NCI-H187 treated with DMSO at 0.1 percent for 48 hours (cell line): Measurements from ENCODE around the gene SPTLC1.
A peak's percentile ranks its signal among the peaks of the same experiment; 100 is the strongest.
"Not testable (repeated sequence)": the region's sequence is repeated elsewhere in the genome, so short reads cannot be mapped to it uniquely, and the experiment has no call there.

Experiments
- DNase-seq: peaks from one replicate; lab custom pipeline; 2025; lab: John Stamatoyannopoulos, UW

Gene SPTLC1

DNA sequence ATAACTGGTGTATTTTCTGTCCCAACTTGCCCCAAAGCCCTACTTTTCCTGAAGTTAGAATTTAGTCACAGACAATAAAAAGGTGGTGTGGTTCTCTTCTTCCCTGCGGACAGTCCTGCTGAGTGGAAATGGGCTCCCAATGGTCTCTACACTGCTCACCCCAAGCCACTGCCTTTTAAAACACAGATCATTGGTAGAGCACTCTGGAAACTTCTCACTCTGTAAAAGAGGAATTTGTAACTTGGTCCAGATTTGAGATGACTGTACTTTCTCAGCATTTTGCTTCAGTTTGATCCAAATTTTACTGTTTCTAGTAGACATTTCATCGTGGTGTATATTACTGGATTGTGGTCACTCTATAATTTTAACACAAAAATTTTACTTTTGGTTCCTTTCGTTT, 84.8 kb downstream of the SPTLC1 start:
- DNase-seq = no peak

DNA sequence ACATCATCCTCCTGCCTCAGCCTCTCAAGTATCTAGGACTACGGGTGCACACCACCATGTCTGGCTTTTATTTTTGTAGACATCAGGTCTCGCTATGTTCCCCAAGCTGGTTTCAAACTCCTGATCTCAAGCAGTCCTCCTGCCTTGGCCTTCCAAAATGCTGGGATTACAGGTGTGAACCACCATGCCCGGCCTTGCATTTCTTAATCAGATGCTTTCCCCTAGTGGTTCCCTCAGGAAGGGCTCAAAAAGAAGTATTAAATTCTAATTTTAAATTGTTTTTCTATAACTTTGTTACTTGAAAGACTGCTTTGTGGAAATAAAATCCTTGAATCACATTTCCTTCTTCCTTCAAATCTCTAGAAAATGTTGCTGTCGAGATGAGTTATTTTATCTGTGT, 85.7 kb downstream of the SPTLC1 start:
- no peak for DNase-seq

DNA sequence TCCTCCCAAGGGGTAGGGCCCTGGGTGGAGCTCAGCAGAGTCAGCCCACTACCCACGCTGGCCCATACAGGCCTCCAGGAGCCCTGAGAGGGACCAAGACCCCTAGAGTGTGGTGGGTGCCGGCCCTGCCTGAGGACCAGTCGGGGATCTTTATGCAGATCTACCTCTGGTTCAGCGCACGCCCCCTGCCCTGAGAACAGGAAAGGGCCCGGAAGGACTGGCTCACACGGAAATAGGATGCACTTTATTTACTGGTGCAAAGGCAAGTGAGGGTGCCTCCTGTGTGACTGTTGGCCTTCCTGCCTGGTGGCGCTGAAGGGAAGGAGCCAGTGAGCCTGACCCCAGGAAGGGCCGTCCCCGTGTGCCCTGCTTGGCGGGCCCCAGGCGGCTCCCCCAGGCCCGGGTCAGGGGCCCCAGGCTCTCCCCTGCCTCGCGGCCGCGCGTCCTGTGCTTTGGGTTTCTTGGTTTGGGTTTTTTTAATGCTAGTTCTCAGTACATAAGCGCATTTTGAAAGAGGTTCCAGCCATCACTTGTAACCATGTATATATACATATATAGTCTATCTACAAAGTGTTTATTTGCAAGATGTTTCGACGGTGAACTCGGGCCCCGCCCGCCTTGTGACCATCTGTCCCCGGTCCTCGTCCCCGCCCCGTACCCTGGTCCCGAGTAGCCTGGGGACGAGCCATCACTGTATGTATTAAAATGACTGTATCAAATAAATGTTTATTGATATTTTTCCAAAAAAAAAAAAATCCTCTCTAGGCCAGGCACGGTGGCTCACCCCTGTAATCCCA, 88.8 kb downstream of the SPTLC1 start:
- DNase-seq = no peak

DNA sequence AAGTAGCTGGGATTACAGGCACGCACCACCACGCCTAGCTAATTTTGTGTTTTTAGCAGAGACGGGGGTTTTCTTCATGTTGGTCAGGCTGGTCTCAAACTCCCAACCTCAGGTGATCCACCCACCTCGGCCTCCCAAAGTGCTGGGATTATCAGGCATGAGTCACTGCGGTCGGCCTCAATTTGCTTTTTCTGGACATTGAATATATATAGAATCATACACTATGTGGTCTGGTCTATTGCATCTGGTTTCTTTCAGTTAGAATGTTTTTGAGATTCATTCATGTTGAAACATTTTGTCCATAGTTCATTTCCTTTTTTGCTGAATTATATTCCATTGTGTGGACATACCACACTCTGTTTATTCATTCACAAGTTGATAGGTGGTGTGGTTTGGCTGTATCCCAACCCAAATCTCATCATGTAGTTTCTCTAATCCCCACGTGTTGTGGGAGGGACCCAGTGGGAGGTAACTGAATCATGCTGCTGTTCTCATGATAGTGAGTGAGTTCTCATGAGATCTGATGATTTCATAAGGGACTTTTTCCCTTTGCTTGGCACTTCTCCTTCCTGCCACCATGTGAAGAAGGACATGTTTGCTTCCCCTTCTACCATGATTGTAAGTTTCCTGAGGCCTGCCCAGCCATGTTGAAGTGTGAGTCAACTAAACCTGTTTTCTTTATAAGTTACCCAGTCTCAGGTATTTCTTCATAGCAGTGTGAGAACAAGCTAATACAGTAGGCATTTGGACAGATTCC, 93.2 kb downstream of the SPTLC1 start:
- not testable (repeated sequence) for DNase-seq

DNA sequence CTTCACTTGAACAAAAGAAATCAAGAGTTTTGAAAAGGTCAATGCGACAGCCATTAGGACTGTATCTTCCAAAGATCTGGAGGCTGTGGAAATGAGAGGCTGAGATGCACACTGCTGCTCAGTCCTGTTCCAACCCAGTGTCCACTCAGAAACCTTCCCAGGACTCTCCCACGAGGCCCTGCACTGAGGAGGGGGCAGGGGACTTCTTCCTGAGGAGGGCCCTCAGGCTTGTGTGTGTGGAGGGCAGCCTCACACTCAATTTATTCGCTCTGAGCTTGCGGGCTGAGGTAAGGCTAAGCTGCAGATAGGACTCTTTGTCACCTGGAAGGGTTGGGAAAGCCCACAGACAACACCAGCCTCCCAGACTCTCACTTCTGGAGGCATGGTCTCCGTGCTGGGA, 95.6 kb downstream of the SPTLC1 start:
- no peak for DNase-seq

DNA sequence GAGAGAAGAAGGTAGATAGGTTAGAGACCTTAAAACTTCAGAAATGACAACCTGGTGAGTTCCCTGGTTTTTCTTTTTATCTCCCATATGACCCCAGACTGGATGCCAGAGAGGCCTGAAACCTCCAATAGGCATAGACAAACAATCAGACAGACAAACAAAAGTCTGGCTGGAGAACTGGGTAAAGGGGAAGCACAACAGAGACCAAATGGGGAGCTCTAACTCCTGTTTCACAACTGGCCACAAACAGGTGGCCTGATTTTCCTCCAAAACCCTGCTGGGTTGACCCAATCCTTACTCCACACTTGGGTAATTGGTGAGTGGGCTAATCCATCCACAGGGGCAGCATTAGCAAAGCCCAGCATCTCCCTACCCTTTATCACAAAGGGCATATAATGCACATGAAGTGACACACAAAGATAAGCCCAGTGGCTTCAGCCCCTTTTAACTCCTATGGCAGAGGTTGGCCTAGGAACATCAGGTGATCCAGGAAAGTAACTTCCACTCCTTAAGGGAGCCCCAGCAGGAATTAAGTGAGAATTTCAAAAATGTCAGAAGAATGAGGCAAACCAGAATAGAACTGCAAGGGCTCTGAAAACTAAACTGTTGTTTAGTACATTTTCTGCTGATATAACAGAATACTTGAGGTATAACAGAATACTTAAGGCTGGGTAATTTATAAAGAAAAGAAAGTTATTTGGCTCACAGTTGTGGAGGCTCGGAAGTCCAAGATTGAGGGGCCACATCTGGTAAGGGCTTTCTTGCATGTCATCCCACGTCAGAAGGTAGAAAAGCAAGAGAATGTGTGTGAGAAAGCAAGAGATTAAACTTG, 104.3 kb downstream of the SPTLC1 start:
- no peak for DNase-seq

DNA sequence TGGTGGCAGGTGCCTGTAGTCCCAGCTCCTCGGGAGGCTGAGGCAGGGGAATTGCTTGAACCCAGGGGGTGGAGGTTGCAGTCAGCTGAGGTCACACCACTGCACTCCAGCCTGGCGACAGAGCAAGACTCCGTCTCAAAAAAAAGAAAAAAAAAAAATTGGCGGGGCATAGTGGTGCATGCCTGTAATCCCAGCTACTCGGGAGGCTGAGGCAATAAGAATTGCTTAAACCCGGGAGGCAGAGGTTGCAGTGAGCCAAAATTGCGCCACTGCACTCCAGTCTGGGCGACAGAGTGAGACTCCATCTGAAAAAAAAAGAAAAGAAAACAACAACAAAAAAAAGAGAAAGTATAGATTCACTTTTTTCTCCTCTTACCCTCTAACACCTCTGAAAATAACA, 105.0 kb downstream of the SPTLC1 start:
- not testable (repeated sequence) for DNase-seq

DNA sequence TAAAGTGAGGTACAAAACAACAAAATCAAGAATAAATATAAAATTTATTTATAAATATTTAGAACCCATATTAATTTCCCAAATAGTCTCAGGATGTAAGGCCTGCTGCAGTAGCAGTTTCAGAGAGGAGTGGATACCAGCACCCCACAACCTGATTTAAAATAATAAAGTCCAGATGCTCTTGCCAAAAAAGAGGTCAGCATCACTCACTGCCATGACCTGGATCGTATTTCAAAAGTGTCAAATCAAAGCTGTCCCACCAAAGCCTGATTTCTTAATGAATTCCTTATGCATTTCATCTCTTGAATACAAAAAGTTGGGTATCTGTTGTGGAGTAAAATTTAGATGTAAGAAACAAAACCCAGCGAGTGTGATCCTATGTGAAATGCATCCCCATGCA, 107.2 kb downstream of the SPTLC1 start:
- no peak for DNase-seq

DNA sequence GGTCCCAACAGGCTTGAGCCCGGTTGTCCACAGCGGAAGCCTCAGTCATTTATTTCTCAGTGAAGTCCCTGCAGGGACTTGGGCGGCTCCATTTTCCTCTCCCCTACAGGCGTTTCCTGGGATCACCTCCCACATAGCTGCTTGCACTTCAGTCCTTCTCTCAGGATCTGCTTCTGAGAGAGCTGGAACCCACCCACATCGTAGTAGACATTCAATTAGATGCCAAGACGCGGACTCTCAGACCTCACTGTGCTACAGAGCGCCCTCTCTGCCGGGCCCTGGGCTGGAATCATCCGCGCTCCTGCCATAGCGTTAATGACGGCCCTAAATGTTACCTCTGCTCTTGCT, 111.2 kb downstream of the SPTLC1 start:
- DNase-seq = no peak

DNA sequence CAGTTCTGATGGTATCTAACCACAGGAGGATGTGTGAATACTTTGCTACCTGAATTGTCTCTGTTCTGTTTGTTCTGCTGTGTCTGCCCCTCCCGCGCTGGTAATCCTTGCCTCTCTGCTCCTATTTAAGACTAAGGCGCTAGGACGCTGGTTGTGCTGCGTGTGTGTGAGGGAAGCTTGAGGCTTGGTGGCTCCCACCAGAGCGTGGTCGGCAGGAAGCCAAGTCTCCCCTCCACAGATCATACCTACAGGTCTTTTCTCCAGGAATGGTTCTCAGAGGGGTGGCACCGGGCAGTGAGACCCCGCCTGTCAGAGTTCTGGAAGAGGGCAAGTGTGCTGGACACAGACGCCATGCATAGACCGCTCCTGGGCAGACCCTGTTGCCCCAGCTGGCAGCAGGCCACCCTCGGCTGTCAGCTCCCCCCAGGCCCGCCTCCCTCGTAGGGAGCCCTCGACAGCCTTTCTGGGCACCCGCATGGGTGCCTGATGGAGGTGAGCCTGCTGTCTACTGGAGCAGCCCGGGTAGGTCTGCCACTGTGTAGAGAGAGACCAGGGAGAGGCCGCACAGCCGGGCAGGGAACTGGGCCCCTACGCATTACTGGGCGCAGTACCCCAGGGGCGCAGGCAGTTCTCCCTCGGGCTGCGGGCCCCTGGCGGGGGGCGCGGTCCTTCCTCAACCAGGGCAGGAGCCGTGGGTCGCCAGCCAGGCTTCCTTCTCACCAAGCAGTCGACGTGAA, 111.7 kb downstream of the SPTLC1 start:
- DNase-seq = no peak

DNA sequence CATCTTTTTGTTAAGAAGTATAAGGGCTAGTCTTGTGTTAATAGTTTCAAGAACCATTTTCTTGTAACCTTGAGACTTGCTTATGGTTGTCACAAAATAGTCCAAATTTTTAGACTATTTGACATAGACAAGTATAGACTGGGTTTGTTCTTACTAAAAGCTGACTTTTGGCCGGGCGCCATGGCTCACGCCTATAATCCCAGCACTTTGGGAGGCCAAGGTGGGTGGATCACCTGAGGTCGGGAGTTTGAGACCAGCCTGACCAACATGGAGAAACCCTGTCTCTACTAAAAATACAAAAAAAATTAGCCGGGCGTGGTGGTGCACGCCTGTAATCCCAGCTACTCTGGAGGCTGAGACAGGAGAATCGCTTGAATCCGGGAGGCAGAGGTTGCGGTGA, 113.3 kb downstream of the SPTLC1 start:
- not testable (repeated sequence) for DNase-seq

DNA sequence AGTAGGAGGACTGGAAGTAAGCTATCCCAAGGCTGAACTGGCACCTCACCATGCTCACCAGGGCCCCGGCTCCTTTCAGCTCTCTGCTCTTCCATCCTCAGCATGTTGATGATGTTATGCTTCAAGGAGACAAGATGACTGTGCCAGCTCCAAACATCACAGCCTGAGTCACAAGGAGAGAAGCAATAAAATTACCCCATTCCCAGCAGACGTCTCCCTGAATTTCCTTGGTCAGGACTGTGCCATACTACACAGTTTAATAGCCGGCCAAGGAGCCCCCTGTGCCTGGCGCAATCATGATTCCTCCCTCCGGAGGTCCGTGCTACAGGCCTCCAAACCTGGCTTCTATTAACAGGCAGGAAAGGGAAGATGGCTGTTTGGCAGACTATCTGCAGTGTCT, 114.0 kb downstream of the SPTLC1 start:
- no peak for DNase-seq

DNA sequence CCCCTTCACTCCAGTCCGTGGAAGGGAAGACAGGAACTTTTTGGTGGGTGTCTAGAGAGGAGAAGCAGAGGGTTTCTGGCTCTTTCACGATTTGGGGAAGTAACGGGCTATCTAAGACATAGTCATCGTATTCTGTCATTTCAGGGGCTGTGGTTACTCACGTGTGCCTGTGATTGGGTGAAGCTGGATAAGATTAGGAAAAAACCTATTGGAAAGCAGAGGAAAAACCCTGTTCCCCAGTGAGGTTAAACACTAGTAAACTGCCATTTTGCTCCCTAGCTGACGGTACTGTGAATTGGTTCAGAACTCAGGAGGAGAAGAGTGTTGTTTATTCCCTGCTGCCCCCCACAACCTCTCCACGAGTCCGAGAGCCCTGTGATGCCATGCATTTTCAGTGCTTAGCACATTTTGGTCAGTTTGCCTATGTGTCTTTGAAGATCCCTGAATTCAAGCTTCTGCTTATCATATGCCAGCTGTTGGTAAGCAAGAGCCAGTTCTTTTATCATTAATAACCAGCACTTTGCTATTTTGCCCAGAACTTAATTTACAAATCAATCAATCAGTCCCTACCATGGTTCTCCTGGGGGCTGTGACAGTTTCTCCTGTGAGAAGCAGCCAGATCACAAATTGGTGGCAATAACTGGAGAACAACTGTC, 120.1 kb downstream of the SPTLC1 start:
- DNase-seq = no peak

DNA sequence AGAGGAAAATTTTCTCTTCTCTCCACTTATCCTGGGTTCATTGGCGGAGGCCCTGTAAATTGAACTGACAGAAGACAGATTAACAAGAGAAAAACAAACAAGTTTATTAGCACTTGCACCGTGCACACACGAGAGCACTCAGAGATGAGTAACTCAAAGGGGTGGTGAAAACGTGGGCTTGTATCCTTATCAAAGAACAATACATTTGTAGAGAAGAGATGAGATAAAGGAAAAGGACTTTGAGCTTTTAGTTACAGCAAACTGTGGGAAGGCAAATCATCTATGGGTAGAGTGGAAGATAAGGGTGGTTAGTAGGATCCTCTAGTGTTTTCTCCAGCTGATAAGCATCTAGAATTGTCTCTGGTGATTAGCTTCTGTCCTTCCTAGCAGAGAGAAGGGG, 120.8 kb downstream of the SPTLC1 start:
- peak; percentile 22 for DNase-seq

DNA sequence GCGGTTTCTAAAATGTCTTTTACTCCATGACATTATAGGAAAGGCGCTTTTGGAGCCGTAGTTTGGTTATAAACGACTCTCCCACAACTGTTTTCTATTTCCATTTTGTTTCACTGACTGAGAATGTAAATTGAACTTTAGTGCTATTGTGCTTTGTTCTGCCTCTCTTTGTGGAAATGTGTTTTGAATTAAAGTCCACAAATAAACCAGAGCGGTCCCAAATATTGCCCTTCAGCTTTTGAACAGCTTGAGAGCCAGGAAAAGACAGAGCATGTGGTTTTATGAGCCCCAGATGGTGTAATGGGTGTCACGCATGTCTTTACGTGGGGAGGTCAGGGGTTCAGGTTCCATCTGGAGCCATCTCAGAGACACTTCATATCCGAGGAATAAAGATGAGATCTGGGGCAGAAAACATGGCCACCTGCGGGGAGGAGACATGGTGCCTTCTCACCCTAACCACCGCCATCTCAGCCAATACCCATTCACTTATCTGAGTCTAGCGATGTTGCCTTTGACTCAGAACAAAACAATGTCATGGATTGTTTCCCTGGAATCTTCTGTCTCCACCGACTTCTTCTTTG, 122.7 kb downstream of the SPTLC1 start:
- DNase-seq = no peak

DNA sequence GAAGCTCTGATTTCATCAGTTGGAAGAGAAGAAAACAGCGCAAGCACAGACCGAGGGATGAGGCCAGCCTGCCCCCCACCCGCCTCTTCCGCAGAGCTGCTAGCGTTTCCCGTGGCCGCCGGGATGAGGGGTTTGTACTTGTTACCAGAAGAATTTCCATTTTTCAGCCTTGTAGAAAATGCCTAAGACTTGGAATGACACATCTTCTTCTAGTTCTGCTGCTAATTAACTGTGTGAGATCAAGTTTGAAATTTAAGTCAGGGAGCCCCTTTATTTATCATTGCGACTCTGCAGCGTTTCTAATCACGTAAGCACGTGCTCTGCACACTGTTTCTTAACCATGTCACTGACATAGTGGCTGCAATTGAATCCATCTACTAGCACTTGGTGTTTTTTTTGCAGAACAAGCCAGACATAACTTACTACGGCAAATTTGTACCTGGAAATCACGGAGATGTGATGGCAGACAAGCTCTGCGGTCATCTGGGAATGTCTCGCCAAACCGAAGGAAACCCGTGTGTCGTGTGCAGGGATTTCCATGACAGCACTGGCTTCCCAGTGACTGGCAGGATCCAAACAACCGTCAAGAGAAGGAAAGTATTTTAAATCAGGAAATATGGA, 123.4 kb downstream of the SPTLC1 start:
- DNase-seq = no peak

DNA sequence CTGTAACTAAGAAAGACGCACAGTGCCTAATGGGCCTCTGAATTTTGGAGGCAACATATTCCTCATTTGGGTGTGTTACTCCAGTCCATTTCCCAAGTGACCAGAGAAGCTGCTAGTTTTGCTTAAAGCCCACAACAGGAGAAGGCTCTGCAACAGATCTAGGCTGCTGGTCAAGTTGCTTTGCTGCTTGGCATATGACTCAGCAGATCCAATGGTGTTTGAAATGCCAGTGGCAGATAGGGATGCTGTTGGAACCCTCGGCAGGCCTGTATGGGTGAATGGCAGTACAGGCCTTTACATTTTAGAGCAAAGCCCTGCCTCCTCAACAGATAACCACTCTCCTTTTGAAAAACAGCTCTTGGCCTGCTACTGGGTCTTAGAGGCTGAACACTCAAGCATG, 129.0 kb downstream of the SPTLC1 start:
- no peak for DNase-seq

DNA sequence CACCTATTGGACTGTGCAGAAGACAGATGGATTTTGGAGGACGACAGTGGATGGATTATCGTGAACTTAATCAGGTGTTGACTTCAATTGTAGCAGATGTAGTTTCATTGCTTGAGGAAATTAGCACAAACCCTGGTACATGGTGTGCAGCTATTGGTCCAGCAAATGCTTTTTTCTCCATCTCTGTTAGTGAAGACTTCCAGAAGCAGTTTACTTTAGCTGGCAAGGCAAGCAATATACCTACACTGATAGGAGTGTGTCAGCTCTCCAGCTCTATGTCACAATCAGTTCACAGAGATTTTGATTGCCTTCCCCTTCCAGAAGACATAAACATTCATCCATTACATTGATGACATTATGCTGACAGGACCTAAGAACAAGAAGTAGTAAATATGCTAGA, 129.5 kb downstream of the SPTLC1 start:
- DNase-seq = no peak
